Esophagus muscularis mucosa (tissue), 4 donors: ENCODE data around the gene MRO.

ENCODE experiments used
- CTCF ChIP-seq, 3 experiments: fragments of 200-600 bp in 2 of 3; fragments of 450-650 bp in 1 of 3; sonication (generic) in 2 of 3; IDR thresholded peaks; one replicate each; pipeline ENCODE4 v1.5.1; 2017 to 2019; ENCODE audit warnings: antibody characterized with exemption in 3 of 3, mild to moderate bottlenecking in 2 of 3, moderate library complexity in 1 of 3
- EP300 ChIP-seq: sonication (generic); formaldehyde crosslinking; IDR thresholded peaks from one replicate; pipeline ENCODE4 v1.6.1; 2017; ENCODE audit warnings: antibody characterized with exemption
- POLR2A ChIP-seq: fragments of 450-650 bp; IDR thresholded peaks from one replicate; pipeline ENCODE4 v1.6.1; 2017; ENCODE audit warnings: antibody characterized with exemption, moderate library complexity, mild to moderate bottlenecking, low read depth
- POLR2AphosphoS5 ChIP-seq, 2 donors: sonication (generic); formaldehyde crosslinking; IDR thresholded peaks; one replicate each; pipeline ENCODE4 v1.6.1; 2017; ENCODE audit warnings: antibody characterized with exemption in 2 of 2

GRCh38 chr18:50749421-50749820 lies 70.4 kb downstream of the MRO start:
- TF ChIP-seq CTCF (IDR thresholded peaks at IDR 0.05): no peak
- TF ChIP-seq EP300: no peak
- TF ChIP-seq POLR2A: no peak
- no peak for TF ChIP-seq POLR2AphosphoS5 (IDR thresholded peaks at IDR 0.05)
